K562 (cell line): Measurements from ENCODE around the gene LDAF1. TPM values are rescaled to one million over a fixed set of nuclear protein-coding genes. Genes with fewer than 3 reads are reported as not detected.

Source experiments
- ATAC-seq: fragments of 200-7000 bp; cut with Tn5 transposase; 3 replicates; pipeline ENCODE4 v1.9.1; 2020; ENCODE audit warnings: moderate library complexity
- BruUV-seq: library from RNA; stranded (reverse); fragments of 400-500 nt; replicated peaks from 2 replicates; lab custom pipeline; 2021; lab: Mats Ljungman, UMichigan
- CTCF ChIA-PET: fragments of 300-600 bp; formaldehyde crosslinking; extraction: SDS; loops from one replicate; lab custom pipeline; 2021; ENCODE audit warnings: low intra/inter-chr PET ratio; lab: Yijun Ruan, JAX
- POLR2A ChIA-PET: fragments of 300-600, 350-650 bp; sonication (Branson Sonifier 250); formaldehyde crosslinking; extraction: SDS; loops from one replicate; lab custom pipeline; 2021; ENCODE audit warnings: antibody characterized with exemption, inconsistent platforms; lab: Yijun Ruan, JAX
- DNase-seq, 4 experiments: peaks; one replicate each; pipeline versions ENCODE4 v3.0.0 to v3.0.0-alpha.2; 2011 to 2018; ENCODE audit warnings: low spot score in 3 of 4, mixed read lengths in 3 of 4; ENCODE audit errors: extremely low read depth in 1 of 4
- FAIRE-seq: peaks from 2 replicates; lab custom pipeline; 2011; peaks lifted over from hg19 to GRCh38; lab: Jason Lieb, UNC
- H2AFZ ChIP-seq: 2 replicates; pipeline ENCODE4 v1.6.0; 2011; ENCODE audit warnings: low read depth, low read length, control low read depth, inconsistent platforms
- H3K27ac ChIP-seq: fragments of 200-600 bp; 3 replicates; pipeline ENCODE4 v1.8.0; 2011; ENCODE audit warnings: low read depth, mild to moderate bottlenecking, control low read depth, inconsistent platforms, low read length, moderate library complexity, mixed read lengths; ENCODE audit errors: extremely low read depth
- H3K27me3 ChIP-seq, 2 experiments: fragments of 300-600 bp in 1 of 2; 2 replicates in 1 of 2; 3 replicates in 1 of 2; pipeline versions ENCODE4 v1.6.0 to v1.8.0; 2011; ENCODE audit warnings: inconsistent platforms in 2 of 2, low read length in 2 of 2, mild to moderate bottlenecking in 1 of 2, mixed read lengths in 1 of 2, moderate library complexity in 1 of 2; ENCODE audit not compliant: control insufficient read depth in 2 of 2, insufficient read depth in 2 of 2
- H3K36me3 ChIP-seq: fragments of 300-600 bp; 3 replicates; pipeline ENCODE4 v1.8.0; 2011; ENCODE audit warnings: mild to moderate bottlenecking, low read length, inconsistent platforms; ENCODE audit not compliant: control insufficient read depth, insufficient read depth
- H3K4me1 ChIP-seq, 2 experiments: fragments of 200-600 bp in 1 of 2; replicated peaks in 1 of 2; 2 replicates in 1 of 2; 3 replicates in 1 of 2; pipeline versions ENCODE4 v1.5.1 to v1.8.0; 2011; ENCODE audit warnings: inconsistent platforms in 2 of 2, low read length in 2 of 2, mild to moderate bottlenecking in 1 of 2, mixed read lengths in 1 of 2, moderate library complexity in 1 of 2; ENCODE audit not compliant: control insufficient read depth in 2 of 2, insufficient read depth in 2 of 2
- H3K4me2 ChIP-seq: 2 replicates; pipeline ENCODE4 v1.6.1; 2011; ENCODE audit warnings: low read length, control low read depth, inconsistent platforms, mixed read lengths; ENCODE audit not compliant: insufficient read depth
- H3K4me3 ChIP-seq: fragments of 200-600 bp; sonication (generic), shearing (Covaris generic); 2 replicates; pipeline ENCODE4 v1.5.1; 2016; ENCODE audit warnings: control low read depth, inconsistent platforms
- H3K79me2 ChIP-seq: fragments of 200-600 bp; 3 replicates; pipeline ENCODE4 v1.8.0; 2011; ENCODE audit warnings: low read length, inconsistent platforms; ENCODE audit not compliant: control insufficient read depth, insufficient read depth
- H3K9ac ChIP-seq, 2 experiments: 2 replicates each; pipeline versions ENCODE4 v1.6.0 to v1.6.1; 2011; ENCODE audit warnings: low read depth in 2 of 2, low read length in 2 of 2, control low read depth in 1 of 2, inconsistent platforms in 1 of 2, mild to moderate bottlenecking in 1 of 2, mixed read lengths in 1 of 2; ENCODE audit not compliant: insufficient read depth in 1 of 2
- H3K9me1 ChIP-seq: one replicate; pipeline ENCODE4 v1.6.0; 2011; ENCODE audit warnings: inconsistent platforms, mild to moderate bottlenecking, low read length, moderate library complexity; ENCODE audit not compliant: control insufficient read depth, insufficient read depth
- H3K9me3 ChIP-seq: replicated peaks from 2 replicates; pipeline ENCODE4 v1.5.1; 2011; ENCODE audit warnings: low read depth, low read length, inconsistent platforms; ENCODE audit not compliant: control insufficient read depth, insufficient read depth
- H4K20me1 ChIP-seq: replicated peaks from 2 replicates; pipeline ENCODE4 v1.6.1; 2011; ENCODE audit warnings: low read length, inconsistent platforms, mixed read lengths; ENCODE audit not compliant: control insufficient read depth, insufficient read depth
- FUS ChIP-seq: fragments of 200-400 bp; formaldehyde crosslinking; optimal IDR thresholded peaks from 2 replicates; pipeline ENCODE3; 2017; ENCODE audit warnings: low read depth, low read length
- HDAC1 ChIP-seq, 2 experiments: fragments of 450-650 bp; IDR thresholded peaks; 2 replicates each; pipeline ENCODE4 v1.6.1; 2016 to 2017; ENCODE audit warnings: inconsistent platforms in 1 of 2, mild to moderate bottlenecking in 1 of 2, moderate library complexity in 1 of 2
- HDGF ChIP-seq: fragments of 450-650 bp; IDR thresholded peaks from 2 replicates; pipeline ENCODE4 v1.6.1; 2016
- HMGXB4 ChIP-seq: sonication (generic); formaldehyde crosslinking; IDR thresholded peaks from 2 replicates; pipeline ENCODE4 v1.8.1; 2023; ENCODE audit warnings: mild to moderate bottlenecking, missing genetic modification reagents
- MBD2 ChIP-seq: sonication (generic); IDR thresholded peaks from 2 replicates; pipeline ENCODE4 v1.6.1; 2016; ENCODE audit warnings: low read depth, borderline replicate concordance
- NR2C1 ChIP-seq, 2 experiments: fragments of 450-650 bp; IDR thresholded peaks; 2 replicates each; pipeline ENCODE4 v1.6.1; 2017; ENCODE audit warnings: mild to moderate bottlenecking in 2 of 2, antibody characterized with exemption in 1 of 2, inconsistent platforms in 1 of 2, missing compliant biosample characterization in 1 of 2, missing genetic modification characterization in 1 of 2
- PATZ1 ChIP-seq: fragments of 250-450 bp; sonication (Bioruptor Pico); IDR thresholded peaks from 2 replicates; pipeline ENCODE4 v1.5.0; 2020; ENCODE audit warnings: mild to moderate bottlenecking, borderline replicate concordance
- RBM25 ChIP-seq: fragments of 200-400 bp; formaldehyde crosslinking; IDR thresholded peaks from 2 replicates; pipeline ENCODE4 v1.6.1; 2018; ENCODE audit warnings: low read length, low read depth, moderate library complexity; ENCODE audit not compliant: severe bottlenecking
- SRSF7 ChIP-seq: fragments of 200-400 bp; formaldehyde crosslinking; optimal IDR thresholded peaks from 2 replicates; pipeline ENCODE3; 2017; ENCODE audit warnings: mild to moderate bottlenecking, low read depth, low read length
- ZNF3 ChIP-seq: fragments of 250-450 bp; sonication (Bioruptor Pico); IDR thresholded peaks from 2 replicates; pipeline ENCODE4 v1.5.0; 2021; ENCODE audit warnings: mild to moderate bottlenecking, moderate library complexity
- ZNF408 ChIP-seq: fragments of 250-450 bp; sonication (Bioruptor Pico); IDR thresholded peaks from 2 replicates; pipeline ENCODE4 v1.4.0; 2020; ENCODE audit warnings: low read depth, mild to moderate bottlenecking, moderate library complexity
- ZNF583 ChIP-seq: fragments of 250-450 bp; sonication (Bioruptor Pico); IDR thresholded peaks from 2 replicates; pipeline ENCODE4 v1.4.0; 2020
- ZNF785 ChIP-seq: fragments of 250-450 bp; sonication (Bioruptor Pico); IDR thresholded peaks from 2 replicates; pipeline ENCODE4 v1.4.0; 2020; ENCODE audit warnings: mild to moderate bottlenecking
- WGBS: fragments of 100-300 bp; shearing (Covaris generic); methylation state at CpG from one replicate; pipeline ENCODE4 v1.1.6; 2016; ENCODE audit warnings: low coverage, mixed read lengths; ENCODE audit not compliant: insufficient coverage; ENCODE audit errors: missing lambda C conversion rate; 5-methylcytosine and 5-hydroxymethylcytosine counted together
- in situ Hi-C: fragments of 300-500 bp; cut with MboI; formaldehyde crosslinking; loops from 4 replicates; pipeline ENCODE4 v1.15.0; 2018; ENCODE audit warnings: inconsistent platforms, mixed read lengths
- intact Hi-C: fragments of 100-400 bp; cut with micrococcal nuclease; formaldehyde crosslinking; loops from 2 replicates; pipeline ENCODE4 v1.14.2; 2022
- polyA plus RNA-seq, 8 experiments: library from polyadenylated mRNA; depleted of rRNA in 4 of 8; stranded (reverse) in 5 of 8; unstranded in 3 of 8; fragments of >200 nt; fragmentation: Nextera tagmentation in 2 of 8; fragmentation: Illumina TruSeq in 1 of 8; extraction: Ambion mirVana in 2 of 8; extraction: Trizol in 1 of 8; gene quantifications; 2 replicates each; pipeline versions ENCODE4 v1.2.1 to v1.2.3, GENCODE V29; 2011 to 2014; ENCODE audit warnings: inconsistent platforms in 1 of 8, missing spikeins in 1 of 8
- total RNA-seq, 7 experiments: library from RNA; depleted of rRNA in 6 of 7; stranded (reverse); fragments of >200 nt in 6 of 7; fragmentation: Illumina TruSeq in 2 of 7; extraction: Trizol in 2 of 7; gene quantifications; 2 replicates each; pipeline versions ENCODE4 v1.2.1 to v1.2.3, GENCODE V29; 2011 to 2021; ENCODE audit warnings: low replicate concordance in 1 of 7

The LDAF1 gene
- total and polyA plus RNA-seq, 9 of the 15 experiments (the other 6 are each of a cell fraction or from before 2014, with no cell fraction given) = 7.0 to 20.1 (median 12.5) TPM

- no peak for ATAC-seq
- no peak for TF ChIP-seq HDGF
- TF ChIP-seq RBM25 = peak; percentile 18
- TF ChIP-seq ZNF408 (CRISPR knock-in tag) = no peak
- Histone ChIP-seq H3K27me3 (no peaks in the 10 kb centered on the region), H2AFZ (no peak overlapping the region), H4K20me1 (peaks cover 3% of the 10 kb centered on the region; the same call in 1 of the 2 replicates), H3K9me1 (no peaks in the 10 kb centered on the region), H3K4me1 (peaks cover 5 to 8% of the 10 kb centered on the region in 2 experiments; a peak in 3 of 5 replicates), H3K4me3 (no peak overlapping the region), H3K79me2 (no peaks in the 10 kb centered on the region), H3K4me2 (no peak overlapping the region), H3K36me3 (peaks cover 5% of the 10 kb centered on the region; the same call in 2 of the 3 replicates), H3K9me3 (0 out of 2 replicates have a peak, but pooled peaks cover 3% of the 10 kb centered on the region), H3K27ac (no peak overlapping the region), H3K9ac (no peak overlapping the region)
- DNase-seq = no peak
- CTCF ChIA-PET = no interaction called here
- POLR2A ChIA-PET = no interaction called here
- intact Hi-C loops = loop anchor here (10.0 kb wide), 1 partner anchor 1141 kb away; no protein-coding TSS in a partner anchor
- BruUV-seq = no TSS peak
- 26% methylated on average over 3 of the region's 3 CpGs for WGBS
- FAIRE-seq = no peak
- in situ Hi-C loops = loop anchor here (10.0 kb wide), 1 partner anchor 1511 kb away; no protein-coding TSS in a partner anchor
Measured at GRCh38 chr16:21183995-21184394, 25.5 kb downstream of the LDAF1 start.

- CTCF ChIA-PET = no interaction called here
- DNase-seq = no peak
- Histone ChIP-seq H2AFZ (no peak overlapping the region), H3K4me3 (no peak overlapping the region), H3K79me2 (no peaks in the 10 kb centered on the region), H3K4me1 (peaks cover 5 to 8% of the 10 kb centered on the region in 2 experiments; a peak in 3 of 5 replicates), H3K9me3 (0 out of 2 replicates have a peak, but pooled peaks cover 3% of the 10 kb centered on the region), H3K27me3 (no peaks in the 10 kb centered on the region), H4K20me1 (peaks cover 3% of the 10 kb centered on the region; the same call in 1 of the 2 replicates), H3K27ac (no peak overlapping the region), H3K9ac (no peak overlapping the region), H3K9me1 (no peaks in the 10 kb centered on the region), H3K36me3 (peaks cover 5% of the 10 kb centered on the region; the same call in 2 of the 3 replicates), H3K4me2 (no peak overlapping the region)
- intact Hi-C loops = loop anchor here (10.0 kb wide), 1 partner anchor 1140 kb away; no protein-coding TSS in a partner anchor
- in situ Hi-C loops = loop anchor here (5.0 to 10.0 kb wide), 2 partner anchors 112 to 1510 kb away; no protein-coding TSS in a partner anchor
- no TSS peak for BruUV-seq
- FAIRE-seq = no peak
- 67% methylated on average over 3 of the region's 3 CpGs for WGBS
- POLR2A ChIA-PET = no interaction called here
- no peak for ATAC-seq
- TF ChIP-seq ZNF3 (CRISPR knock-in tag) (no peak), HMGXB4 (CRISPR knock-in tag) (no peak), HDAC1 (IDR thresholded peaks at IDR 0.05) (no peak), MBD2 (no peak), ZNF785 (no peak), NR2C1 (IDR thresholded peaks at IDR 0.05) (no peak), NR2C1 (tag; IDR thresholded peaks at IDR 0.05) (no peak), PATZ1 (CRISPR knock-in tag) (no peak), FUS (no peak), SRSF7 (no peak), ZNF583 (no peak)
Measured at GRCh38 chr16:21184834-21185233, 26.4 kb downstream of the LDAF1 start.
